Dedifferentiated amniotic fluid mesenchymal stem cell (primary cell): ENCODE measurements around the gene MIA2.

Experiments used
- DNase-seq: peaks from one replicate; pipeline ENCODE4 v3.0.0-alpha.2; 2016; ENCODE audit errors: extremely low spot score

The MIA2 gene

DNA sequence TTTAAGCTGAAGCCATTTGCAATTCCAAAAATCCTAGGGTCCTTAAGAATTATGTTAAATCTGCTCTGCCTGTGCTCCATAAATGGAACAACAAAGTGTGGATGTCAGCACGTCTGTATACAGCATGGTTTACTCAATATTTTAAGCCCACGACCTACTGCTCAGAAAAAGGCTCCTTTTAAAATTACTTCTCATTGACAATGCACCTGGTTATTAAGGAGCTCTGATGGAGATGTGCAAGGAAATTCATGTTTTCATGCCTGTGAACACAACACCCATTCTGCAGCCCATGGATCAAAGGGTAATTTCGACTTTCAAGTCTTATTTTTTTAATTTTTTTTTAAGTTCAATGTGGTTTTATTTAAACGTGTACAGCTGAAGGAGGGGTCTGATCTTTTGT, 150.5 kb downstream of the MIA2 start:
- no peak for DNase-seq

DNA sequence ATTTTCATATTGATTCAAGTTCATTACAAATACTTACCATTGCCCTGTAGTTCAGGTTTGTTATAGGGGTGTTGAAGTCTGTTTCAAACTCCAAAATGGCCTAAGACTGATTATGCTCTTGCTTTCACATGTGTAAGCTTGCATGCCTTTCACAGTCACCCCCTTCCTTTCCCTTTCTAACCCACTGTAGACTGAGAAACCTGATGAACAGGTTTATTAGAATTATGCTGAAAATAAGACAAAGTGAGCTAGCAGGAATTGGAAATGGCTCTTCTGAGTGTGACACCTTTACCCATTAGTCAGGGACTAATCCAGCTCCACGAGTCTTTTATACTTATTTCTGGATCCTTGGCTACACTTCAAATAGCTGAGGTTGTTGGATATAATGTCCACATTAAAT, 159.6 kb downstream of the MIA2 start:
- no peak for DNase-seq

DNA sequence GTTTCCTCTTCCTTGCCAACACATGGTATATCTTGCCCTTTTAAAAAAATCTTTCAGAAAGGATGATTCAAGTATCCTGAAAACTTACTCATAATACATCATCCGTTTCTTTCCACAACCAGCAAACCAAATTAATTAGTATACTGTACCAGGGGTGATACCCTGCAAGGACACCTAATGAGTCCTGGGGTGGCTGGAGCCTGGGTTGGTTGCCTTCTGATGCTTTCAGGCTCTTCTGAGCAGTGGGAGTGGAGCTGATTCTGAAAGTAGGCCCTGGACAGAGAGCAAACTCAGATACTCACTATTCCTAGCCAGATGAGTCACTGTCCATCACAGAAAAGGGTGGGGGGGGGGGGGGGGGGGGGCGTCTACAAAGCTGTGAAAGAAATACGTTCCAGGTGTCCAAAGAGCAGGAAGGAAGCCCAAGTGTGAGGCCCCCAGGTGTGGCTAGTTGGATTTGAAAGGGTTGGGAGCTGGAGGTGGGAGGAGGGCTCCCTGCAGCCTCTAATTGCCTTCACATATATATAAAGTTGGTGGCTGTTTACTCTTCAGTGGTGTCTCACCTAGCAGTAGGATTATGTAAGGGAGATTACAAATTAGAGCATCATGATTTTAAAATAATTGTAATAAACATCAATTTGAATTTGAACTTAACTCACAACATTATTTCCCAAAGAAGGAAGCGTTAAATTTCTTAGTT, 162.0 kb downstream of the MIA2 start:
- DNase-seq: peak; percentile 27

DNA sequence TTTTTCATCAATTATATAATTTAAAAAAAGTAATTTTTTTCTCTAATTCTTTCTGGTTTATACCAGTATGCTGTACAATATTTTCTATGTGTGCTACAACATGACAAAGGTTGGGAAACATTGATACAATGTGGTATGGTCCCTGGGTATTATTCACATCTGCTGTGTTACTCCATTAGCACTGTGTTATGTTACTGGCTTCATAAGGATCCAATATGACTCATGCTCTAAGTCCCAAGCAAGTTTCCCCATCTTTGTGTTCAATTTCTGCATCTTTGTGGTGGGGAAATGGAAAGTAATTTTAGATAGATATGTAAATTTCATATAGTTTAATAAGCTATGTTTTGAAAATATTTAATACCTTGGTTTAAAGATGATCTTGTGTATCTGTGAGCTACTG, 162.7 kb downstream of the MIA2 start:
- DNase-seq: no peak

DNA sequence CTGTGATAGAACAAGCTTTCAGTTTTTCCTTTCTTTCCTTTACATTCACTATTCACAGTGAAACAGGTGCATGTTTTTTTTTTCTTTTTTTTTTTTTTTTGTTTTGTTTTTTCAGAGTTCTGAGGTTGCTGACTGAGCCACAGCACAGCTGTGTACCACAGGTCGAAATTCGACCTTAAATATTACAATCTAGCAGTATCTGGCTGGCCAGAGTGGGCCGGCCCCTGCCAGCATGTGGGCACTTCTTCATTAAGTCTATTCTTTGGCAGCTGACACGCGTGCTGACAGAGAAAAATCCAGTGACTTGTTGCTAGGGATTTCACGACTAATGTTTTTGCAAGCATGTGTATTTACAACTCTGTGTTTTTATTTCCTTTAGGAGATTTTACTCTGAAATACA, 164.7 kb downstream of the MIA2 start:
- no peak for DNase-seq

DNA sequence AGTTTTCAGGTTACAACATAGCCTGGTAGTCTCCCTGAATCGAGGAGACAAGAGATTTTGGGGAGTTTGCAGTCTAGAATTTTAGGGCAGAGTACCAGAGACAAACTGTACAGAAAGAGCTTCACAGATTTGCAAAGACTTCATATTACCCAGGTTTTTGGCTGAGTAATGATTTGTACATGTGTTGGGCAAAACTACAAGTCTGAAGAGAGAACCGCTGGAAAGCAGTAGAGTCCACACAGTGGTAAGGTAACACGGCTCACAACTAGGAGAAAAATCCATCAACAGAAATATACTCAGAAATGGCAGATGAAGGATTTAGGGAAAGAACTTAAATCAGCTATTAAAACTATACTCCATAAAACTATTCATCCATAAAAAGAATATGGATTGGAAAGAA, 172.8 kb downstream of the MIA2 start:
- no peak for DNase-seq

DNA sequence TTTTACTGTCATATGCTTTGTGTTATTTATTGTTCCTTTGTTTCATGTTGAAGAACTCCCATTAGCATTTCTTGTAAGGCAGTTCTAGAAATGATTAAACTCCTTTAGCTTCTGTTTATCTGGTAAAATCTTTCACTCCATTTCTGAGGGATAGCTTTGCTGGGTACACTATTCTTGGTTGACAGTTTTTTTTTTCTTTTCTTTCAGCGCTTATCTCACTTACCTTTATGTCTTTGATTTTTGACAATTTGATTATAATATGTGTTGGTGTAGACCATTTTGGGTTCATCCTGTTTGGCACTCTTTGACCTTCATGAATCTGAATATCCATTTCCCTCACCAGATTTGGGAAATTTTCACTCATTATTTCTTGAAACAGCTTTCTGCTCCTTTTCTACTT, 182.4 kb downstream of the MIA2 start:
- no peak for DNase-seq

DNA sequence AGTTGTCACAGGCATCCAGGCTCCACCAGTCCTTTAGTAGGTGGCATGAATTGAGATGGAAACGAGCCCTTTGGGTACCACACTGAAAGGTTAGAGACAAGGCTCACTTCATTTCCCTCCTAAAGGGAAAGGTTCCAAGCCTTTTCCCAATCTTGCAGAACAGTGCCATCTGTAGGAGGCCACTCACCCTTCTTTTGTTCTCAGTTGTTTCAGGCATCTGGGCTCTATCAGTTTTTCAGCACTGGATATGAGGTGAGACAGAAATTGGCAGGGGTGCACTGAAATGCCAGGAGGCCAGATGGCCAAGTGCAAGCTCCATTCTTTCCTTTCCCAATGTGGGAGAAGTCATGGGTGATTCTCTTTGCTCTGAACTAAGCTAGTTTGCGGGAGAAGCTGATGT, 183.3 kb downstream of the MIA2 start:
- DNase-seq: no peak

DNA sequence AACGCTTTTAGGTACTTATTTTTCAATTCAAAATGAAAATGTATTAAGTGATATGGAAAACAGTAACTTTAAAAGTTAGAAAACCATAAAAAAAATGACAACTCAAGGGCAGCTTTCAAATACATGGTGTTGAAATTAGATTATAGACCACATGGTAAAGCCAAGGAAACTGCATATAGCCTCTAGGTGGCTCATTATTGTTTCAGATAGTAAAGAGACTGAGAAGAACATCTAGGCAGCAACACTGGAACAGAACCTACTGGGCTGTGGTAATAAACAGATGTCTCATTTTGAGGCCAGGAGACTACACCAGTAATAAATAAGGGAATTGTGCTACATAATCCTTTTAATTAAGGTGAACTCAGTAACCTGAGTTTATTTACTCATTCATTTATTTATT, 185.6 kb downstream of the MIA2 start:
- DNase-seq: no peak

DNA sequence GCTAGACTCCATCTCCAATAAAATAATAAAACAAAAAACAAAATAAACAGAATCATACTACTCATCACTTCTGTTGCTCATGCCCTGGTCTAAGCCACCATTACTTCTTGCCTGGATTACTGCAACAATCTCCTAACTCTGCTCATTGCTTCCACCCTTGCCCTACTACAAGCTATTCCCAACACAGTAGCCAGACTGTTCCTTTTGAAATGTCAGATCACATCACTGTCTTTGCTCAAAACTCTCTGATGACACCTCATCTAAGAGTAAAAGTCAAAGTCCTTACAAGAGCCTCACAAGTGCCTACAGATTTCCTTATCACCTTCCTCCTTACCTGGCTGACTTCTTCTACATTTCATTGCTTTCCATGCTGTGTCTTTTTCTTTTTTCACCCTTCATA, 188.5 kb downstream of the MIA2 start:
- DNase-seq: no peak

DNA sequence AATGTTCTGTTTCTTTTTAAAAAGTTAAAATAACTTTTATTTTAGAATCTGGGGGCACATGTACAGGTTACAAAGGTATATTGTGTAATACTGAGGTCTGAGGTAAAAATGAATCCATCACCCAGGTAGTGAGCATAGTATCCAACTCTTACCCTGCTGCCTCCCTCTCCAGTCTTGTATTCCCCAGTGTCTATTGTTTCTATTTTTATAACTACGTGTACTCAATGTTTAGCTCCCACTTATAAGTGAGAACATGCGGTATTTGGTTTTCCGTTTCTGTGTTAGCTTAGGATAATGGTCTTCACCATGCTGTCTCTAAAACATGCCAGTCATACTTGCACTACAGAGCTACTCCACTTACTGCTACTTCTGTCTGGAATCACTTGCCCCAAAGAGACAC, 190.1 kb downstream of the MIA2 start:
- DNase-seq: no peak

DNA sequence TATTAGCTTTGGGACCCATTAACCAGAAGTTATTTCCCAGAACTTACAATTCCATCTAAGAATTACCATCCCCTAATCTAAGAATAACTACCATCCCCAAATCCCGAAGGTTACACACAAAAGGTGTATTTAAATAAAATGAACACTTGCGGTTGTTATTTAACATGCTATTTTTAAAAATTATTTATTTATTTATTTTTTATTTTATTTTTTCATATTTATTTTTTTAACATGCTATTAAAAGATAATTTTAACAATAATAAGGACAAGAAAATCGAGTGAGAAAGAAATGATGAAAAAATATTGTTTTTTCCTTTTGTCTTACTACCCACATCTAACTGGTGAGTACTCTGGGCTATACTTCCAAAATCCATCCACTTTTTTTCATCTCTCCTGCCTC, 192.2 kb downstream of the MIA2 start:
- no peak for DNase-seq

DNA sequence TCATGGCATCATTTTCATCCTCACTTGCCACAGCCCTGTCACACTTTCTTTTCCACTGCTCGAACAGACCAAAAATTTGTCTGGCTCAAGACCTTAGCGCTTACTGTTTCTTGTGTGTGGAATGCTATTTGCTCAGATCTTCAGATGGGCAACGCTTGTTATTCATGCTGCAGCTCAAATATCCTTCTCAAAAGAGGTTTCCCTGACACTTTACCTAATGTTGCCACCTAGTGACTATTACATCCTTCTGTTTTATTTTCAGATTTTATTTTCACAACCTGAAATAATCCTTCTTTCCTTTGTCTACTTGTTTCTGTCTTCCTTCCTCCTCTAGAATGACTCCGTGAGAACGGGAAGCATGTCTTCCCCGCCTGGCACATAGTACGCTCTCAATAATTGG, 192.9 kb downstream of the MIA2 start:
- peak; percentile 63 for DNase-seq

DNA sequence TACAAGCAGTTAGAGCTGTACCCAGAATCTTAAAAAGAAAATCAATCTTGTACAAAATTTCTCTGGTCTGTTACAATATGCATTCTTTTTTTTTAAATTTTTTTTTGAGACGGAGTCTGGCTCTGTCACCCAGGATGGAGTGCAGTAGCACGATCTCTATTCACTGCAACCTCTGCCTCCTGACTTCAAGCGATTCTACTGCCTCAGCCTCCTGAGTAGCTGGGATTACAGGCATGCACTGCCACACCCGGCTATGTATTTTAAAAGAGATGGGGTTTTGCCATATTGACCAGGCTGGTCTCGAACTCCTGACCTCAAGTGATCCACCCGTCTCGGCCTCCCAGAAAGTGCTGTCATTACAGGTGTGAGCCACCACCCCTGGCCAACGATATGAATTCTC, 194.4 kb downstream of the MIA2 start:
- no peak for DNase-seq

DNA sequence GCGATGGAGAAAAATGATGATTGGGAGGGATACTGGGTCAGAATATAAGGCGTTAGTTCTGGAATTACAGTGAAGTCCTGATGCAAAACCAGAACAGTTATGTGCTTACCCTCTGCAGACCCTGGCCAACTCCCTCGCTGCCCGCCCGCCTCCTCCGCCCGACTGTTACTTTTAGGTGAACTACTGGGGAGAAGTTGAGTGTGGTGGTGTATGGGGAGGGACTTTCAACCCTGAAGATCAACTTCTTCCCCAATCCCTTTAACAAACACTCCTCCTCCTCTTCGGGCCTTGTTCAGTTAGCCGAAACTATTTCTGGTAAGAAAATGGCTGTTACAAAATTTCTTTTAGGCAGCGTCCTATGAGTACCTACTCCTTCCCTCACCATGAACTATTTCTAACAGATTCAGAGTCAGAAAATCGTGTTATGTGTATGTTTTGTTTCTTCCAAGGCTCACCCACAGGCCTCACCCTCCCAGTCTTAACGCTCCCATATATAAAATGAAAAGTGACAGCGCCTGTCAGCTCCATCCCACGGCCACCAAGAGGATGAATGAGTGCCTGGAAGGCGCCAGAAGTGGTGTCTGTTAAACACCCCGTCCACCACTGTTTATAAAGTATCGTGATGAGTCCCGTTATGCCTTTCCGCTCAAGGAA, 197.2 kb downstream of the MIA2 start:
- no peak for DNase-seq

DNA sequence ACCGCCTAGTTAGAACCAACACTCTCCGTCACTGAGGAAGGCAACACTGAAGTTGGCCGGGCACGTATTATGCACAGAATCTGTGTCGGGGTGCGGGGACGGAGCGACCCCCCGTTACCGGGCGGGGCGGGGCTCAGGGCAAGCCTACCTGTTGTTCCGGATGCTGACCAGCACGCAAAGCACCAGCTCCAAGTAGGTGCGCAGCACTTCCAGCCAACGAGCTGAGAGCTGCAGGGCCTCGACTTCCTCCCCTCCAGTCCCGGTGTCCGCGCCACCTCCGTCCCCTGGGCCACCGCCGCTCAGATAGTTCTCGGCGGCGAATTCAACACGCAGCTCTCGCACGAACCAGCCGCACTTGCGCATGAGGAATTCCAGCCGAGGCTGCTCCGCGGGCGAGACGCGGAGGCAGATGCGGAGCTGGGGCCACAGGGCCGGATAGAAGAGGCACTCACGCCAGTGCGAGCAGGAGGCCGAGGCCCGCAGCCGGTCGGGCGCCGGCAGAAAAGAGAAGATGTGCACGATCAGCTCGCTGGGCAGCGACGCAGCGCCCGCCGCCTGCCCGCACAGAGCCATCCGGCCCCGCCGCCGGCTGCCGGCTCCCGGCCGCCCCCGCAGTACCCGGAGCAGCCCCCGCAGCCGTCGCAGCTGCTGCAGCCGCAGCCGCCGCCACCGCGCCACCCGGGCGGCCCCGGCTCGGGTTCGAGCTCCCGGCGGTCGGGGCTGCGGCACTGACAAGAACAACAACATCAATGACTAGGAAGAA, 197.9 kb downstream of the MIA2 start:
- DNase-seq: peak; percentile 39

DNA sequence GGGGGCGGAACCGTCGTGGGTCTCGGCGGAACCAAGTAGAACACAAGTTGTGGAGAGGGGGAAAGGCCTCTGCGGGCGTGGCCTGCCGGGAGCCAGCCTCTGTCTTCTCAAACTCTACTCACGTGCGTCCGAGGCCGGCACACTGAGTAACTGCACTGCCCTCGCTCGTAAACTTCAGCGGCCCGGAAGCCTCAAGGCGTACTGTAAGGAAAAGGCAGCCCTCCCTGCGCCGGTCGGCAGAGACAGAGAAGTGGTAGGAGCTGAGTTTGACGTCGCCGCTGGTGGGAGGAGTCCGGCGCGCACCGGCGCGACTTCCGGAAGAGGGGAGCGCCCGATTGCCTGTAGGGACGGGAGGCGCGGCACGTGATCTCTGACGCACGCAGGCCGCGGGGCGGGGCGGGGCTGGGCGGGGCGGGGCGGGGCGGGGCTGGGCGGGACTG, 198.5 kb downstream of the MIA2 start, which contains the start of gene FBXO33:
TSS of gene FBXO33 (minus strand) at position 255 of the 440 bp plus-strand sequence. CDS start 271 bp downstream, outside the sequence.
- DNase-seq: peak; percentile 93

DNA sequence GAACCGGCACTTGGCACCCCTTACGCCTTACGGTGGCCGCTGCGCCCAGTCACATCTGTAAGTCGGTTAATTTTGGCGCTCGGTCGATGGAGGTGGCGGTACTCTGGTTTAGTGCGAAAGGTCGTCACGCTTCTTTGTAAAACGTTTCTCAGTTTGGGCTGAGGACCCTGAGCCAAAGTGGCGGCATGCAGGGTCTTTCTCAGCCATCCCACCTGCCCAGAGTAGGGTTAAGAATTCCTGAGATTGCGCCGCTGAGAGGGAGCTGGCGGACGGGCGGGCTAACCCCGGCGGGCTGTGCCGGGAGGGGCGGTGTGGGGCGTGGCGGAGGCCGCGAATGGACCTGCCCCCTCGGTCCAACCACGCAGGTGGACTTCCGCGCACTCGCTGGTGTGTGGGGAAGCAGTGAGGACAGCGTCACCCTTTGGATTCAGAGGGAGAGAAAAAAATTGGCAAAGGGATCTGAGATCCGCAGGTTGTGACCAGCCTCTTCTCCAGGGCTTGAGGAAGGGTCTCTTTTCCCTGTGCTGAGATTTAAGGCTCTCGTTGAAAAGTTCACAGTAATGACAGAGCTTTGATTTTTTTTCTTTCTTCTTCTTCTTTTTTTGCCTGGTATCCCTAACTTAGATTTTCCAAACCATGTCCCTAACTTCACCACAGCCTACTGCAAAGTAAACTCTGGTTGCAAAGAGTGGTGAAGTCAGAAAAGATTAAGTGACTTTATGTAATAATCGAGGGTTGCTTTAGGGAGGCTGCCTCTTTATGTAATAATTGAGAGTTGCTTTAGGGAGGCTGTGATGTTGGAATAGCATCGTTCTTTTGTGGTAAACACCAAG, 199.1 kb downstream of the MIA2 start:
- DNase-seq: peak; percentile 55

DNA sequence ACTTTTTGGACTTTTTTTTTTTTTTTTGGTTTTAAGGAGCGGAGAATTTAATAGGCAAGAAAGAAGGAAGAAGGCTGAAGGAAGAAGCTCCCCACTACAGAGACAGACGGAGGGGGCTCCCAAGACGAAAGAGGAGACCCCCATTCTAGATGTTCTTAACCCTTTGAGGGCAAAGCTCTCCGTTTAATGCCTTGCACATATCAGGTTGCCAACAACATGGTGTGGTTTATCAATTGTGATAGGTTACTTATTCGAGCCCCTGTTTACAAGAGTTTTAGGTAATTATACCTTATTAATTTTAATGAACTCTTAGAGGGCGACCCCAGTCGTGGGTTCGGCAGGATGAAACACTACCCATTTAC, 199.7 kb downstream of the MIA2 start:
- DNase-seq: no peak

DNA sequence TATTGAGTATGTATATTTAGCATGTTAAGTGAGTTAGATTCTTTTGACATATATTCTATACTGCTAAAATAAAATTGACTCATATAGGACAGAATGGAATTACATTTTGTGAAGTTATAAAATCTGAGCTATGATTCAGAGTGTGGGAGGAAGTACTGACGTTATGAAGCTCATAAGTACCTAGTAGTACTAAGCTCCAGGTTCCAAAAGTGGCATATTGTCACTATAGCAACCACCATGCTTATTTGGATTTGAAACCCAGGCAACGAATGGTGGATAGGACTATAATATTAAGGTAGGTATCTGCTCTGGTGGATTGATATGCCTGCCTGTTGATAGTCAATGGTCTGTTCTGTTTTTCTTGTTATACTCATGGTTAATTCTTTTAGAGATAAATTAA, 200.7 kb downstream of the MIA2 start:
- no peak for DNase-seq

DNA sequence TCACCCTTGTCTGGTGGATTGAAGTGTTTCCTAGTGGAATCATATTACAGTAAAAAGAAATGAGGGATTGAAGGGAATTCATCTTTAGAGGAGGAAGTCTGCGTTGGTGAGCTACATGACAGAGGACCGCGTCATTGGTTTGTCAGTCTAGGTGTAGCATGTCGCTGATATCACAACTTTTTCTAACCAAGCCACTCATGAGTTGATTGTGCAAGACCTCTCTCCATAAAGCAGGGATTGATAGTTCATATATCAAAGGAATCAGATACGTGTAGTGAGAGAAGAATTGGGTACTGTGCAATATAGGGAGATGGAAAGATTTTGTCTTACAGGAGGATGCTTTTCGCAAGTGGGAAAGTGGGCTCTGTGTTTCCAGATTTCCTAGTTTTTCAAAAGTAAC, 201.5 kb downstream of the MIA2 start:
- no peak for DNase-seq
